NT2/D1 (cell line): ENCODE results near the gene GSTM3.

Experiments
- SUZ12 ChIP-seq: IDR thresholded peaks from 2 replicates; pipeline ENCODE4 v1.6.1; 2011; ENCODE audit not compliant: insufficient read length, insufficient read depth; ENCODE audit errors: extremely low read depth
- ZNF274 ChIP-seq: IDR thresholded peaks from 2 replicates; pipeline ENCODE4 v1.6.1; 2011; ENCODE audit warnings: mild to moderate bottlenecking, low read depth, low read length

GRCh38 chr1:109714661-109715372 lies 26.0 kb downstream of the GSTM3 start:
- no peak for TF ChIP-seq SUZ12
- TF ChIP-seq ZNF274 = no peak
